Suprapubic skin (tissue), 4 donors: ENCODE results near the gene KIF21B. TPM values are rescaled to one million over a fixed set of nuclear protein-coding genes. Genes with fewer than 3 reads are reported as not detected.

Experiments
- DNase-seq, 2 donors: peaks; one replicate each; pipeline ENCODE4 v3.0.0-alpha.2; 2019; ENCODE audit warnings: low spot score in 2 of 2
- H3K27ac ChIP-seq: fragments of 200-600 bp; sonication (generic); one replicate; pipeline ENCODE4 v1.5.1; 2019
- H3K27me3 ChIP-seq: fragments of 200-600 bp; sonication (generic); one replicate; pipeline ENCODE4 v1.5.1; 2019
- H3K36me3 ChIP-seq: fragments of 200-600 bp; sonication (generic); one replicate; pipeline ENCODE4 v1.5.1; 2019
- H3K4me1 ChIP-seq: fragments of 200-600 bp; sonication (generic); one replicate; pipeline ENCODE4 v1.5.1; 2019
- H3K4me3 ChIP-seq: fragments of 200-600 bp; sonication (generic); one replicate; pipeline ENCODE4 v1.5.1; 2019; ENCODE audit warnings: mild to moderate bottlenecking
- H3K9me3 ChIP-seq: fragments of 200-600 bp; sonication (generic); one replicate; pipeline ENCODE4 v1.5.1; 2019
- EP300 ChIP-seq: sonication (generic); formaldehyde crosslinking; IDR thresholded peaks from one replicate; pipeline ENCODE4 v1.6.1; 2017; ENCODE audit warnings: antibody characterized with exemption
- POLR2A ChIP-seq, 2 donors: fragments of 450-650 bp; IDR thresholded peaks; one replicate each; pipeline ENCODE4 v1.6.1; 2017; ENCODE audit warnings: antibody characterized with exemption in 2 of 2, mild to moderate bottlenecking in 2 of 2, moderate library complexity in 2 of 2
- POLR2AphosphoS5 ChIP-seq, 3 donors: sonication (generic); formaldehyde crosslinking; IDR thresholded peaks; one replicate each; pipeline ENCODE4 v1.6.1; 2017; ENCODE audit warnings: antibody characterized with exemption in 3 of 3
- WGBS: methylation state at CpG from one replicate; pipeline ENCODE4 v1.1.5; 2018; 5-methylcytosine and 5-hydroxymethylcytosine counted together
- total RNA-seq, 4 donors: library from RNA; depleted of rRNA; stranded (reverse); fragments of >200 nt; gene quantifications; one replicate each; pipeline ENCODE4 v1.1.0, GENCODE V29; 2016
- TF ChIP-seq, protein P1 (sequence below), 2 donors: fragments of 200-600 bp in 1 of 2; fragments of 450-650 bp in 1 of 2; sonication (generic) in 1 of 2; IDR thresholded peaks; one replicate each; pipeline ENCODE4 v1.5.1; 2016 to 2019; ENCODE audit warnings: antibody characterized with exemption in 2 of 2, mild to moderate bottlenecking in 1 of 2, moderate library complexity in 1 of 2

Gene KIF21B
- total RNA-seq, 4 donors from 2014 or later = 0.65 to 2.3 (median 1.1) TPM

DNA sequence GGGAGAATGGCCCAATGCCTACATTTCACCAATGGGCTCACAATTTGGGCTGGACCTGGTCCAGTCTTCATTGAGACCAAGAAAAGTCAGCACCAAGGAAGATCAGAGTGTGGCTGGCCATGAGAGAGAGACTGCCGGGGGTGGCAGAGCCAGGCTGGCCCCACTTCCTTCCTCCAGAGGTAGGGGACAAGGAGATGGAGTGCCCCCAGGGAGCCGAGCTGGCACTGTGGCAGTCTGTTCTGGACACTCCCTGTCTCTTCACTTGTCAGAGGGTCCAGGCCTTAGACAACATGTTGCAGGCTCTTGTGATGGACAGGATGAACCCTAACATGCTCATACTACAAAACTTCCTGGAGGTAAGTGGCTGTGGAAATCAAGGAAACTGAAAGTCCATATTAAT lies 101.1 kb downstream of the KIF21B start:
- no peaks in the 10 kb centered on the region for H3K36me3 ChIP-seq
- TF ChIP-seq POLR2AphosphoS5 (IDR thresholded peaks at IDR 0.05) (no peak), POLR2A (IDR thresholded peaks at IDR 0.05) (no peak), EP300 (no peak)
- TF ChIP-seq, protein P1, sequence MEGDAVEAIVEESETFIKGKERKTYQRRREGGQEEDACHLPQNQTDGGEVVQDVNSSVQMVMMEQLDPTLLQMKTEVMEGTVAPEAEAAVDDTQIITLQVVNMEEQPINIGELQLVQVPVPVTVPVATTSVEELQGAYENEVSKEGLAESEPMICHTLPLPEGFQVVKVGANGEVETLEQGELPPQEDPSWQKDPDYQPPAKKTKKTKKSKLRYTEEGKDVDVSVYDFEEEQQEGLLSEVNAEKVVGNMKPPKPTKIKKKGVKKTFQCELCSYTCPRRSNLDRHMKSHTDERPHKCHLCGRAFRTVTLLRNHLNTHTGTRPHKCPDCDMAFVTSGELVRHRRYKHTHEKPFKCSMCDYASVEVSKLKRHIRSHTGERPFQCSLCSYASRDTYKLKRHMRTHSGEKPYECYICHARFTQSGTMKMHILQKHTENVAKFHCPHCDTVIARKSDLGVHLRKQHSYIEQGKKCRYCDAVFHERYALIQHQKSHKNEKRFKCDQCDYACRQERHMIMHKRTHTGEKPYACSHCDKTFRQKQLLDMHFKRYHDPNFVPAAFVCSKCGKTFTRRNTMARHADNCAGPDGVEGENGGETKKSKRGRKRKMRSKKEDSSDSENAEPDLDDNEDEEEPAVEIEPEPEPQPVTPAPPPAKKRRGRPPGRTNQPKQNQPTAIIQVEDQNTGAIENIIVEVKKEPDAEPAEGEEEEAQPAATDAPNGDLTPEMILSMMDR (IDR thresholded peaks at IDR 0.05) = no peak
- 82% methylated on average over 2 of the region's 2 CpGs for WGBS
- no peak overlapping the region for H3K4me3 ChIP-seq
- H3K9me3 ChIP-seq = no peaks in the 10 kb centered on the region
- H3K27ac ChIP-seq = no peak overlapping the region
- no peaks in the 10 kb centered on the region for H3K27me3 ChIP-seq
- DNase-seq = peak in 1 of 2 donors; percentile 46
- H3K4me1 ChIP-seq = peaks cover under 1% of the 10 kb centered on the region

DNA sequence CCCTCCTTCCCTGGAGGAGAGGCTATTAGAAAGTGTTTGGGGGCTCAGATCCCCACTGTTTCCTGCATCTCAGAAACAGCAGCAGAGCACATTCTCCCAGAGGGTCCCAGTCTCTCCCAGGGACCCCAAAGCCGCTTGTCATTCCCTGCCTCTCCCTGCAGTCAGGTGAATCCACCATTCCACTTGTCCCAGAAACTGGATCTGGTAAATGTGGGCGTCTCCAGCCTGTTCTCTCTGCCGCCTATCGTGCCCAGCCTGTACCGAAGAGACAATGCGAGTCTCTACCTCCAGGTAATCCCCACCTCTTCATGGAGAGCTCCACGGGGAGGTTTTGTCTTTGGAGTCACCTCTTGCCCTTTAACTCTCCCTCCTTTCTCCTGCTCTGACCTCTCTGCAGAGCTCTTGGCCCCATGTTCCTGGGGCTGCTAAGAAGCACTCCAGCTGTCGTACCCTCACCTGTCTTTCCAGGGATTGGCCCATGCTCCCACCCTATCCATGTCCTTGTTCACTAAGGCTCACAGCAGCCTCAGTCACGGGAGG lies 101.9 kb downstream of the KIF21B start:
- 80% methylated on average over 9 of the region's 9 CpGs for WGBS
- no peak overlapping the region for H3K4me3 ChIP-seq
- peaks cover 8% of the 10 kb centered on the region for H3K4me1 ChIP-seq
- no peak overlapping the region for H3K27ac ChIP-seq
- H3K9me3 ChIP-seq = no peaks in the 10 kb centered on the region
- no peaks in the 10 kb centered on the region for H3K27me3 ChIP-seq
- peak; percentile 16 to 44 for DNase-seq
- TF ChIP-seq POLR2A (IDR thresholded peaks at IDR 0.05) (no peak), POLR2AphosphoS5 (IDR thresholded peaks at IDR 0.05) (no peak), EP300 (no peak)
- TF ChIP-seq, protein P1 (IDR thresholded peaks at IDR 0.05) = no peak
- no peaks in the 10 kb centered on the region for H3K36me3 ChIP-seq

Other genes with a start within 250 kb of the KIF21B start
- gene GPR25, start 150.7 kb downstream of the KIF21B start, total RNA-seq = not detected
- 100 to 1,000 TPM; 110 to 137 (median 117) TPM for gene INAVA, start 128.8 kb downstream of the KIF21B start, total RNA-seq
- gene CACNA1S, start 88.7 kb upstream of the KIF21B start, total RNA-seq = not detected
- gene ASCL5, start 103.5 kb upstream of the KIF21B start, total RNA-seq = not detected
- gene TMEM9, start 130.8 kb upstream of the KIF21B start, total RNA-seq = 10 to 100 TPM; 38.1 to 50.8 (median 40.7) TPM
- under 1 TPM in 2 of 4 donors, not detected in 2; 0.13 to 0.57 TPM for gene IGFN1, start 167.1 kb upstream of the KIF21B start, total RNA-seq